Measurements from ENCODE around the gene MGME1. TPM values are rescaled to one million over a fixed set of nuclear protein-coding genes. Genes with fewer than 3 reads are reported as not detected.

Gene MGME1
- total and polyA plus RNA-seq, 9 of the 15 experiments (the other 6 are each of a cell fraction or from before 2014, with no cell fraction given), result 13.4 to 45.1 (median 30.6) TPM

- no peak for TF ChIP-seq HNRNPL (IDR thresholded peaks at IDR 0.05; ENCODE audit: low read depth, low read length)
Observed at GRCh38 chr20:17969884-17970409, 1.1 kb downstream of the MGME1 start (continued).

GRCh38 chr20:17971300-17972013 lies 2.6 kb downstream of the MGME1 start:
- Histone ChIP-seq H4K20me1 (replicated peaks; ENCODE audit: control insufficient read depth, insufficient read depth, low read length) (no peaks in the 10 kb centered on the region; the same call in 1 of the 2 replicates), H3K4me3 (peak overlapping the region; percentile 90), H3K36me3 (ENCODE audit: control insufficient read depth, insufficient read depth, low read length) (peaks cover 51% of the 10 kb centered on the region; the same call in 2 of the 3 replicates), H2AFZ (ENCODE audit: low read depth, low read length) (no peak overlapping the region), H3K9ac (ENCODE audit: insufficient read depth in 1 of 2, low read depth in 2 of 2, low read length in 2 of 2) (peak overlapping the region; percentile 90 to 98), H3K79me2 (ENCODE audit: control insufficient read depth, insufficient read depth, low read length) (peaks cover 95% of the 10 kb centered on the region), H3K9me3 (replicated peaks; ENCODE audit: control insufficient read depth, insufficient read depth, low read depth, low read length) (no peaks in the 10 kb centered on the region), H3K27ac (ENCODE audit: extremely low read depth, low read depth, low read length) (peak overlapping the region; percentile 100), H3K4me1 (replicated peaks in 1 of 2; ENCODE audit: control insufficient read depth in 2 of 2, insufficient read depth in 2 of 2, low read length in 2 of 2) (peaks cover 0 to 8% of the 10 kb centered on the region in 2 experiments; a peak in 2 of 5 replicates), H3K27me3 (ENCODE audit: control insufficient read depth in 2 of 2, insufficient read depth in 2 of 2, low read length in 2 of 2) (no peaks in the 10 kb centered on the region), H3K9me1 (ENCODE audit: control insufficient read depth, insufficient read depth, low read length) (no peaks in the 10 kb centered on the region), H3K4me2 (ENCODE audit: insufficient read depth, low read length) (peak overlapping the region; percentile 96)
- BruUV-seq (replicated peaks), result no TSS peak
- ATAC-seq, result peak; percentile 29
- ChIA-PET CTCF (ENCODE audit: low intra/inter-chr PET ratio) (no interaction called here), POLR2A (interaction anchor here (0.6 to 5.8 kb wide), 6 partner anchors 9 to 526 kb away, joined by 3 to 42 read pairs (median 4); partner anchors contain the start of gene RRBP1)
- in situ Hi-C loops (cut with MboI), result no loop called here
- intact Hi-C loops (cut with micrococcal nuclease), result no loop called here
- DNase-seq (ENCODE audit: extremely low read depth in 1 of 4, low spot score in 3 of 4), result peak in 2 of 4 experiments; percentile 34 to 64
- no peak for FAIRE-seq
- WGBS (ENCODE audit: insufficient coverage, low coverage, missing lambda C conversion rate), result 0% methylated on average over 7 of the region's 7 CpGs
- no peak for TF ChIP-seq SP1 (CRISPR knock-in tag; IDR thresholded peaks at IDR 0.05)
- TF ChIP-seq ZNF224 (CRISPR knock-in tag; IDR thresholded peaks at IDR 0.05), result no peak
- TF ChIP-seq, protein P1, sequence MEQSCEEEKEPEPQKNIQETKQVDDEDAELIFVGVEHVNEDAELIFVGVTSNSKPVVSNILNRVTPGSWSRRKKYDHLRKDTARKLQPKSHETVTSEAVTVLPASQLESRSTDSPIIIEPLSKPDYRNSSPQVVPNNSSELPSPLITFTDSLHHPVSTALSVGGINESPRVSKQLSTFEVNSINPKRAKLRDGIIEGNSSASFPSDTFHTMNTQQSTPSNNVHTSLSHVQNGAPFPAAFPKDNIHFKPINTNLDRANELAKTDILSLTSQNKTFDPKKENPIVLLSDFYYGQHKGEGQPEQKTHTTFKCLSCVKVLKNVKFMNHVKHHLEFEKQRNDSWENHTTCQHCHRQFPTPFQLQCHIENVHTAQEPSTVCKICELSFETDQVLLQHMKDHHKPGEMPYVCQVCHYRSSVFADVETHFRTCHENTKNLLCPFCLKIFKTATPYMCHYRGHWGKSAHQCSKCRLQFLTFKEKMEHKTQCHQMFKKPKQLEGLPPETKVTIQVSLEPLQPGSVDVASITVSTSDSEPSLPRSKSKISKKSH (CRISPR knock-in tag; IDR thresholded peaks at IDR 0.05), result no peak
- TF ChIP-seq, protein P2, sequence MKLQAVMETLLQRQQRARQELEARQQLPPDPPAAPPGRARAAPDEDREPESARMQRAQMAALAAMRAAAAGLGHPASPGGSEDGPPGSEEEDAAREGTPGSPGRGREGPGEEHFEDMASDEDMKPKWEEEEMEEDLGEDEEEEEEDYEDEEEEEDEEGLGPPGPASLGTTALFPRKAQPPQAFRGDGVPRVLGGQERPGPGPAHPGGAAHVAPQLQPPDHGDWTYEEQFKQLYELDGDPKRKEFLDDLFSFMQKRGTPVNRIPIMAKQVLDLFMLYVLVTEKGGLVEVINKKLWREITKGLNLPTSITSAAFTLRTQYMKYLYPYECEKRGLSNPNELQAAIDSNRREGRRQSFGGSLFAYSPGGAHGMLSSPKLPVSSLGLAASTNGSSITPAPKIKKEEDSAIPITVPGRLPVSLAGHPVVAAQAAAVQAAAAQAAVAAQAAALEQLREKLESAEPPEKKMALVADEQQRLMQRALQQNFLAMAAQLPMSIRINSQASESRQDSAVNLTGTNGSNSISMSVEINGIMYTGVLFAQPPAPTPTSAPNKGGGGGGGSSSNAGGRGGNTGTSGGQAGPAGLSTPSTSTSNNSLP (IDR thresholded peaks at IDR 0.05; ENCODE audit: borderline replicate concordance, low read depth, low read length), result no peak
- TF ChIP-seq HNRNPUL1 (IDR thresholded peaks at IDR 0.05; ENCODE audit: low read length), result no peak
- TF ChIP-seq, protein P3, sequence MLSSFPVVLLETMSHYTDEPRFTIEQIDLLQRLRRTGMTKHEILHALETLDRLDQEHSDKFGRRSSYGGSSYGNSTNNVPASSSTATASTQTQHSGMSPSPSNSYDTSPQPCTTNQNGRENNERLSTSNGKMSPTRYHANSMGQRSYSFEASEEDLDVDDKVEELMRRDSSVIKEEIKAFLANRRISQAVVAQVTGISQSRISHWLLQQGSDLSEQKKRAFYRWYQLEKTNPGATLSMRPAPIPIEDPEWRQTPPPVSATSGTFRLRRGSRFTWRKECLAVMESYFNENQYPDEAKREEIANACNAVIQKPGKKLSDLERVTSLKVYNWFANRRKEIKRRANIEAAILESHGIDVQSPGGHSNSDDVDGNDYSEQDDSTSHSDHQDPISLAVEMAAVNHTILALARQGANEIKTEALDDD (IDR thresholded peaks at IDR 0.05), result peak; percentile 25; the same call in 1 of the 2 replicates
- TF ChIP-seq ELF1 (tag; IDR thresholded peaks at IDR 0.05), result no peak
- no peak for TF ChIP-seq SIN3A (IDR thresholded peaks at IDR 0.05; ENCODE audit: borderline replicate concordance in 2 of 2, control insufficient read depth in 1 of 2, low read depth in 2 of 2, low read length in 2 of 2)
- TF ChIP-seq, protein P4, sequence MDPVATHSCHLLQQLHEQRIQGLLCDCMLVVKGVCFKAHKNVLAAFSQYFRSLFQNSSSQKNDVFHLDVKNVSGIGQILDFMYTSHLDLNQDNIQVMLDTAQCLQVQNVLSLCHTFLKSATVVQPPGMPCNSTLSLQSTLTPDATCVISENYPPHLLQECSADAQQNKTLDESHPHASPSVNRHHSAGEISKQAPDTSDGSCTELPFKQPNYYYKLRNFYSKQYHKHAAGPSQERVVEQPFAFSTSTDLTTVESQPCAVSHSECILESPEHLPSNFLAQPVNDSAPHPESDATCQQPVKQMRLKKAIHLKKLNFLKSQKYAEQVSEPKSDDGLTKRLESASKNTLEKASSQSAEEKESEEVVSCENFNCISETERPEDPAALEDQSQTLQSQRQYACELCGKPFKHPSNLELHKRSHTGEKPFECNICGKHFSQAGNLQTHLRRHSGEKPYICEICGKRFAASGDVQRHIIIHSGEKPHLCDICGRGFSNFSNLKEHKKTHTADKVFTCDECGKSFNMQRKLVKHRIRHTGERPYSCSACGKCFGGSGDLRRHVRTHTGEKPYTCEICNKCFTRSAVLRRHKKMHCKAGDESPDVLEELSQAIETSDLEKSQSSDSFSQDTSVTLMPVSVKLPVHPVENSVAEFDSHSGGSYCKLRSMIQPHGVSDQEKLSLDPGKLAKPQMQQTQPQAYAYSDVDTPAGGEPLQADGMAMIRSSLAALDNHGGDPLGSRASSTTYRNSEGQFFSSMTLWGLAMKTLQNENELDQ (CRISPR knock-in tag; IDR thresholded peaks at IDR 0.05; ENCODE audit: borderline replicate concordance), result no peak
- peak; percentile 40 for TF ChIP-seq ZNF316 (IDR thresholded peaks at IDR 0.05)
- TF ChIP-seq MAFG (tag; conservative IDR thresholded peaks at IDR 0.05), result 0 out of 2 replicates have a peak, but pooled peaks have one; percentile 5
